Bronchial epithelial cell (primary cell): ENCODE data around the gene SLC1A6. TPM values are rescaled to one million over a fixed set of nuclear protein-coding genes. Genes with fewer than 3 reads are reported as not detected.

Experiments used
- DNase-seq: peaks from one replicate; pipeline ENCODE4 v3.0.0-alpha.2; 2010; ENCODE audit warnings: low read depth
- FAIRE-seq: peaks from 2 replicates; lab custom pipeline; 2011; peaks lifted over from hg19 to GRCh38; lab: Jason Lieb, UNC
- H3K27me3 ChIP-seq: 2 replicates; pipeline ENCODE4 v1.5.1; 2011; ENCODE audit warnings: low read length; ENCODE audit not compliant: control insufficient read depth, insufficient read depth
- H3K36me3 ChIP-seq: 2 replicates; pipeline ENCODE4 v1.5.1; 2011; ENCODE audit warnings: low read length; ENCODE audit not compliant: control insufficient read depth, insufficient read depth
- H3K4me3 ChIP-seq: 2 replicates; pipeline ENCODE4 v1.5.1; 2011; ENCODE audit warnings: mild to moderate bottlenecking, low read depth, low read length, control low read depth
- total RNA-seq: library from RNA; depleted of rRNA; stranded (reverse); fragments of >200 nt; gene quantifications from 2 replicates; pipeline ENCODE4 v1.2.1, GENCODE V29; 2014
- TF ChIP-seq, protein P1 (sequence below): IDR thresholded peaks from 2 replicates; pipeline ENCODE4 v1.5.1; 2011; ENCODE audit warnings: mild to moderate bottlenecking, moderate library complexity, low read length, control low read depth, inconsistent platforms; ENCODE audit not compliant: insufficient read depth, severe bottlenecking

SLC1A6 gene
- total RNA-seq, 1 donor from 2014 or later: not detected

DNA sequence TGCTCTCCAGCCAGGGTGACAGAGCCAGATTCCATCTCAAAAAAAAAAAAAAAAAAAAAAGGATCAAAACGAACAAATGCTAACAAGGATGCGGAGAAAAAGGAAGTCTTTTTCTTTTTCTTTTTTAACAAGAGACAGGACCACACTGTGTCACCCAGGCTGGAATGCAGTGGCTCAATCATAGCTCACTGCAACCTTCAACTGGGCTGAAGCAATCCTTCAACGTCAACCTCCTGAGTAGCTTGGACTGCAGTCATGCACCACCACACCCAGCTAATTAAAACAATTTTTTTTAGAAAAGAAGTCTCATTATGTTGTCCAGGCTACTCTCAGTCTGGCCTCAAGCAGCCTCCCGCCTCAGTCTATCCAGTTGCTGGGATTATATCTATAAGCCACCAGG lies 73.0 kb downstream of the SLC1A6 start:
- no peak for DNase-seq
- FAIRE-seq: no peak
- no peaks in the 10 kb centered on the region for H3K27me3 ChIP-seq
- H3K36me3 ChIP-seq: no peaks in the 10 kb centered on the region
- H3K4me3 ChIP-seq: no peak overlapping the region
- TF ChIP-seq, protein P1, sequence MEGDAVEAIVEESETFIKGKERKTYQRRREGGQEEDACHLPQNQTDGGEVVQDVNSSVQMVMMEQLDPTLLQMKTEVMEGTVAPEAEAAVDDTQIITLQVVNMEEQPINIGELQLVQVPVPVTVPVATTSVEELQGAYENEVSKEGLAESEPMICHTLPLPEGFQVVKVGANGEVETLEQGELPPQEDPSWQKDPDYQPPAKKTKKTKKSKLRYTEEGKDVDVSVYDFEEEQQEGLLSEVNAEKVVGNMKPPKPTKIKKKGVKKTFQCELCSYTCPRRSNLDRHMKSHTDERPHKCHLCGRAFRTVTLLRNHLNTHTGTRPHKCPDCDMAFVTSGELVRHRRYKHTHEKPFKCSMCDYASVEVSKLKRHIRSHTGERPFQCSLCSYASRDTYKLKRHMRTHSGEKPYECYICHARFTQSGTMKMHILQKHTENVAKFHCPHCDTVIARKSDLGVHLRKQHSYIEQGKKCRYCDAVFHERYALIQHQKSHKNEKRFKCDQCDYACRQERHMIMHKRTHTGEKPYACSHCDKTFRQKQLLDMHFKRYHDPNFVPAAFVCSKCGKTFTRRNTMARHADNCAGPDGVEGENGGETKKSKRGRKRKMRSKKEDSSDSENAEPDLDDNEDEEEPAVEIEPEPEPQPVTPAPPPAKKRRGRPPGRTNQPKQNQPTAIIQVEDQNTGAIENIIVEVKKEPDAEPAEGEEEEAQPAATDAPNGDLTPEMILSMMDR: no peak

DNA sequence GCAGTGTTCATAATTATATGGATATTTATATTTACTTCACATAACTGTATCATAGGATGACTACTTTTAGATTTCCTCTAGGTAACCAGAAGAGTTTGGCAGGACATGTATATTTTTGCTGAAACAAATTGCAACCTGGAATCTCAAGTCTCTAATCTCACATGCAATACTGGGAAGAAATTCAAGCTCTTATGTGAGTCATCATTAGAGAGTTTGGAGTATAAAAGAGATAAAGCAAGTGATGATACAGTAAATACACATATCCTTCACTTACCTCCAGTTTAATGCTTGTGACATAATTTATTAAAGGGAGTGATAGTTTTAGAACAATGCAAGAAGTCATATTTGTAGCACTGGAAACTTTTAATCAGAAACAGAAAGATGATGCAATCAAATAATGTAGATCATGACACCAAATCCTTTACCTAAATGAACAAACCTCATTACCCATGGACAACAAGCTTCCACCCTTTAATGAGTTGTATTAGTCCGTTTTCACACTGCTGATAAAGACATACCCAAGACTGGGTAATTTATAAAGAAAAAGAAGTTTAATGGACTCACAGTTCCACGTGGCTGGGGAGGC lies 77.9 kb downstream of the SLC1A6 start:
- Histone ChIP-seq H3K4me3 (no peak overlapping the region), H3K36me3 (no peaks in the 10 kb centered on the region), H3K27me3 (no peaks in the 10 kb centered on the region)
- TF ChIP-seq, protein P1: no peak
- DNase-seq: peak; percentile 2
- FAIRE-seq: no peak

Other genes starting within 250 kb of the SLC1A6 start
- 0.26 and 0.38 TPM in 2 replicates for gene ADGRE2, start 201.3 kb downstream of the SLC1A6 start, total RNA-seq
- gene OR7A5, start 144.7 kb downstream of the SLC1A6 start, total RNA-seq: not detected in 2 replicates
- under 0.01 TPM in 1 of 2 replicates, not detected in the other for gene OR7C1, start 144.7 kb downstream of the SLC1A6 start, total RNA-seq
- gene OR7A10, start 130.9 kb downstream of the SLC1A6 start, total RNA-seq: not detected in 2 replicates
- gene OR7A17, start 93.7 kb downstream of the SLC1A6 start, total RNA-seq: not detected in 2 replicates
- gene OR7C2, start 38.4 kb downstream of the SLC1A6 start, total RNA-seq: not detected in 2 replicates
- gene CASP14, start 69.6 kb upstream of the SLC1A6 start, total RNA-seq: not detected in 2 replicates
- gene OR1I1, start 102.3 kb upstream of the SLC1A6 start, total RNA-seq: not detected in 2 replicates
- gene SYDE1, start 127.5 kb upstream of the SLC1A6 start, total RNA-seq: 0.53 and 0.64 TPM in 2 replicates
- 53.2 and 140 TPM in 2 replicates for gene NOTCH3, start 221.1 kb upstream of the SLC1A6 start, total RNA-seq